ENCODE results near the gene ARMC5.

Gene ARMC5

GRCh38 chr16:31513126-31513525, 53.8 kb downstream of the ARMC5 start:
- H3K4me3 ChIP-seq (ENCODE audit: low read depth in 1 of 2, low read length in 2 of 2) = no peak overlapping the region
- H3K27ac ChIP-seq (ENCODE audit: low read depth, low read length) = no peak overlapping the region
- H3K27me3 ChIP-seq (ENCODE audit: control insufficient read depth in 1 of 2, insufficient read depth in 2 of 2, low read length in 2 of 2) = no peaks in the 10 kb centered on the region
- no peaks in the 10 kb centered on the region for H3K9me3 ChIP-seq (ENCODE audit: control insufficient read depth in 1 of 2, low read length in 2 of 2)
- no peaks in the 10 kb centered on the region for H3K36me3 ChIP-seq (ENCODE audit: control insufficient read depth in 1 of 2, insufficient read depth in 2 of 2, low read length in 2 of 2)
- H3K9ac ChIP-seq (ENCODE audit: low read depth in 1 of 2, low read length in 2 of 2) = no peak overlapping the region
- peaks cover 11 to 13% of the 10 kb centered on the region in 2 donors for H3K4me1 ChIP-seq (ENCODE audit: control insufficient read depth in 1 of 2, insufficient read depth in 2 of 2, low read length in 2 of 2)

GRCh38 chr16:31513884-31514283, 54.6 kb downstream of the ARMC5 start:
- H3K9ac ChIP-seq (ENCODE audit: low read depth in 1 of 2, low read length in 2 of 2) = no peak overlapping the region
- peaks cover 7 to 11% of the 10 kb centered on the region in 2 donors for H3K4me1 ChIP-seq (ENCODE audit: control insufficient read depth in 1 of 2, insufficient read depth in 2 of 2, low read length in 2 of 2)
- H3K27ac ChIP-seq (ENCODE audit: low read depth, low read length) = no peak overlapping the region
- no peak overlapping the region for H3K4me3 ChIP-seq (ENCODE audit: low read depth in 1 of 2, low read length in 2 of 2)
- no peaks in the 10 kb centered on the region for H3K9me3 ChIP-seq (ENCODE audit: control insufficient read depth in 1 of 2, low read length in 2 of 2)
- H3K36me3 ChIP-seq (ENCODE audit: control insufficient read depth in 1 of 2, insufficient read depth in 2 of 2, low read length in 2 of 2) = no peaks in the 10 kb centered on the region
- H3K27me3 ChIP-seq (ENCODE audit: control insufficient read depth in 1 of 2, insufficient read depth in 2 of 2, low read length in 2 of 2) = no peaks in the 10 kb centered on the region

Measured in duodenal mucosa (tissue), 2 donors.